Fibroblast of mammary gland (primary cell): ENCODE results near the gene ATG10.
A peak's percentile ranks its signal among the peaks of the same experiment; 100 is the strongest.
"Not testable (repeated sequence)": the region's sequence is repeated elsewhere in the genome, so short reads cannot be mapped to it uniquely, and the experiment has no call there.

ENCODE experiments used
- DNase-seq: peaks from one replicate; pipeline ENCODE4 v3.0.0-alpha.2; 2010; ENCODE audit warnings: low read depth
- H3K4me3 ChIP-seq: 2 replicates; pipeline ENCODE4 v1.5.1; 2011; ENCODE audit warnings: low read depth, mild to moderate bottlenecking, low read length, moderate library complexity; ENCODE audit not compliant: control insufficient read depth
- CTCF ChIP-seq: conservative IDR thresholded peaks from 2 replicates; pipeline ENCODE4 v1.5.1; 2011; ENCODE audit warnings: low read depth, low read length, inconsistent platforms; ENCODE audit not compliant: control insufficient read depth, insufficient read depth

Gene ATG10

GRCh38 chr5:82104872-82105271 lies 133.0 kb downstream of the ATG10 start:
- no peak for DNase-seq
- no peak overlapping the region for H3K4me3 ChIP-seq
- no peak for TF ChIP-seq CTCF

GRCh38 chr5:82105457-82105856 lies 133.6 kb downstream of the ATG10 start:
- H3K4me3 ChIP-seq, result no peak overlapping the region
- DNase-seq, result peak; percentile 30
- no peak for TF ChIP-seq CTCF

- DNase-seq, result peak; percentile 39
- TF ChIP-seq CTCF, result no peak
- H3K4me3 ChIP-seq, result no peak overlapping the region
Measured at GRCh38 chr5:82106207-82106606, 134.4 kb downstream of the ATG10 start.

- no peak overlapping the region for H3K4me3 ChIP-seq
- no peak for DNase-seq
- TF ChIP-seq CTCF, result no peak
Measured at GRCh38 chr5:82106756-82107155, 134.9 kb downstream of the ATG10 start.

DNA sequence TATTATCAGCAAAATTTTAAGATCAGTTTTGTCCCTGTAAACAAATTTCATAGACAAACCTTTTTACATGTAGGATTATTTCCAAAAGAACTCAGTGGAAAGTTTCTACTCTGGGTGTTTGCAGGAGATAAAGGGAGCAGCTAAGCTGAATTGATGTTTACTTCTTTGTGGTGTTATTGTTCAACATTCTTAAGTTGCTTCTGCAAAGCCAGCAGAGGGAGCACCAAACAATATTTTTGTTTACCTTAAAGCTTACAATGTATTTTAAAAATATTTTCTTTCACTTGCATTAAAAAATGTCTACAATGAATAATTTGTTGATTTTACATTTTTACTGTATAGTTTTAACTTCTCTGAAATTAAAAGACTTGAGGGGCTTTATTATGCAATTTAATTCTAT lies 135.4 kb downstream of the ATG10 start:
- peak; percentile 63 for TF ChIP-seq CTCF
- no peak overlapping the region for H3K4me3 ChIP-seq
- DNase-seq, result peak; percentile 64

GRCh38 chr5:82109013-82109412 lies 137.2 kb downstream of the ATG10 start:
- TF ChIP-seq CTCF, result no peak
- no peak overlapping the region for H3K4me3 ChIP-seq
- DNase-seq, result no peak

DNA sequence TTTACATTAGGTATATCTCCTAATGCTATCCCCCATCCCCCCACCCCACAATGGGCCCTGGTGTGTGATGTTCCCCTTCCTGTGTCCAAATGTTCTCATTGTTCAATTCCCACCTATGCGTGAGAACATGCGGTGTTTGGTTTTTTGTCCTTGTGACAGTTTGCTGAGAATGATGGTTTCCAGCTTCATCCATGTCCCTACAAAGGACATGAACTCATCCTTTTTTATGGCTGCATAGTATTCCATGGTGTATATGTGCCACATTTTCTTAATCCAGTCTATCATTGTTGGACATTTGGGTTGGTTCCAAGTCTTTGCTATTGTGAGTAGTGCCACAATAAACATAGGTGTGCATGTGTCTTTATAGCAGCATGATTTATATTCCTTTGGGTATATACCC lies 138.1 kb downstream of the ATG10 start:
- DNase-seq, H3K4me3 ChIP-seq: not testable (repeated sequence)
